Fibroblast of mammary gland (primary cell): ENCODE results near the gene DNAJA4.

Experiments
- DNase-seq: peaks from one replicate; pipeline ENCODE4 v3.0.0-alpha.2; 2010; ENCODE audit warnings: low read depth
- H3K4me3 ChIP-seq: 2 replicates; pipeline ENCODE4 v1.5.1; 2011; ENCODE audit warnings: low read depth, mild to moderate bottlenecking, low read length, moderate library complexity; ENCODE audit not compliant: control insufficient read depth
- CTCF ChIP-seq: conservative IDR thresholded peaks from 2 replicates; pipeline ENCODE4 v1.5.1; 2011; ENCODE audit warnings: low read depth, low read length, inconsistent platforms; ENCODE audit not compliant: control insufficient read depth, insufficient read depth

The DNAJA4 gene

DNA sequence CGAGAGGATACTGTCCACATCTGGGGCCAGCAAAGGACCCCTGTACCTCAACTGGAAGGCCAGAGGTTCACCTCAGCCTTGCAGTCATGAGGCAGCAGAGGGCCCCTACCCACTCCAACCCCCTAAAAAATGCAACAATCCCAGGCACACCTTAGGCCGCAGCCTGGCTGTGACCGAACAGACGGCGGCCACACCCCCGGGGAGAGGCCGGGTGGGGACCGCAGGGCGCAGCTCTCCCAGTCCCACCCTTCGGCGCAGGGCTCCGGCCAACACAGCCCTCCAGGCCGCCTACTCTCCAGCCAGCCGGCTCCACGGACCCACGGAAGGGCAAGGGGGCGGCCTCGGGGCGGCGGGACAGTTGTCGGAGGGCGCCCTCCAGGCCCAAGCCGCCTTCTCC lies 457 bp upstream of the DNAJA4 start:
- H3K4me3 ChIP-seq: peak overlapping the region; percentile 9
- no peak for TF ChIP-seq CTCF
- no peak for DNase-seq

DNA sequence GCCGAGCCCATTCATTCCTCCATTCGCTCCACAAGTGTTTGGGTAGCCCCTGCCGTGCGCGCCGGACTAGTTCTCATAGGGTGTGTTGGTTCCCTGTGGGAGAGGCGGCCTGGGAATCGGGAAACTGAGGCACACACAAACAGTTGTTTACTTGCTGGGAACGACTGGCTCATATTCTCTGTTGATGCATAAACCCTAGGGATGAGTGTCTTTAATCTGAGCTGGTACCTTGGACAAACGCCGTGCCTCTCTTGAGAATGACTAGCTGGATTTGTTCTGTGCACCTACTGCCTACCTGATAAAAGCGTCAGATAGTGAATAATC lies 737 bp downstream of the DNAJA4 start:
- DNase-seq: no peak
- no peak for TF ChIP-seq CTCF
- H3K4me3 ChIP-seq: peak overlapping the region; percentile 46

- H3K4me3 ChIP-seq: no peak overlapping the region
- DNase-seq: peak; percentile 55
- no peak for TF ChIP-seq CTCF
These were observed 1.4 kb downstream of the DNAJA4 start for GRCh38 chr15:78265752-78266224.

GRCh38 chr15:78266229-78266628 lies 1.9 kb downstream of the DNAJA4 start:
- no peak overlapping the region for H3K4me3 ChIP-seq
- TF ChIP-seq CTCF: no peak
- DNase-seq: no peak

- H3K4me3 ChIP-seq: no peak overlapping the region
- no peak for TF ChIP-seq CTCF
- DNase-seq: no peak
These were observed 2.4 kb downstream of the DNAJA4 start for GRCh38 chr15:78266806-78267205.

DNA sequence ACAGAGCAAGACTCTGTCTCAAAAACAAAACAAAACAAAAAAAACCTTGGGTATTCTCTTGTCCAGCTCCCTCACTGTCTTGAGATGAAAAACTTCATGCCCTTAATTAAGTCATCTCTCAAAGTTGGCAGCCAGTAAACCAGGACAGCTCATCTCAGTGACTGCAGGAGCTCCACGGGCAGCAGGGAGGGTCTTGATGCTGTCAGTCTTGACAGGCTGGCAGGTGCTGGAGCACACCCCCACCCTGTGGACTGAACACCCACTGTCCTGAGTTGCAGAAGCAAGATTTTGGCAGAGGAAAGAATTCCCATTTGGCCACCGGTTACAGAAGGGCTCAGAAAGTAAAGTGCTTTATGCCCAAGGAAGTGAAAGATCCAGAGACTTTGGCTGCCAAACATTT lies 8.0 kb downstream of the DNAJA4 start:
- H3K4me3 ChIP-seq: no peak overlapping the region
- no peak for DNase-seq
- TF ChIP-seq CTCF: no peak

GRCh38 chr15:78272776-78273175 lies 8.4 kb downstream of the DNAJA4 start:
- no peak for DNase-seq
- H3K4me3 ChIP-seq: no peak overlapping the region
- no peak for TF ChIP-seq CTCF
